Endometrial microvascular endothelial cells (primary cell): ENCODE measurements around the gene VAPB. TPM values are rescaled to one million over a fixed set of nuclear protein-coding genes. Genes with fewer than 3 reads are reported as not detected.
"Not testable (repeated sequence)": the region's sequence is repeated elsewhere in the genome, so short reads cannot be mapped to it uniquely, and the experiment has no call there.

Experiments
- in situ Hi-C: cut with HindIII; loops from 2 replicates; pipeline ENCODE4 v1.10.0; 2017; ENCODE audit warnings: low sequenced_read_pairs, low pct_unique_long_range_greater_than_20kb; ENCODE audit errors: inconsistent ontology term
- total RNA-seq: library from RNA; depleted of rRNA; stranded (reverse); fragments of >200 nt; gene quantifications from one replicate; pipeline ENCODE4 v1.2.3, GENCODE V29; 2015; ENCODE audit errors: inconsistent ontology term

Gene VAPB
- 20.3 TPM for total RNA-seq

GRCh38 chr20:58388882-58389323 is at the start of gene VAPB:
VAPB (plus strand) TSS chr20:58389229; CDS start chr20:58389460, 231 bp downstream.
- in situ Hi-C loops, result no loop called here

- in situ Hi-C loops, result no loop called here
Measured at GRCh38 chr20:58339741-58340140, 49.3 kb upstream of the VAPB start.

GRCh38 chr20:58340151-58340550 is 48.9 kb upstream of the VAPB start:
- in situ Hi-C loops, result no loop called here

GRCh38 chr20:58340853-58341252 is 48.2 kb upstream of the VAPB start:
- in situ Hi-C loops, result no loop called here

- in situ Hi-C loops, result no loop called here
Measured at GRCh38 chr20:58342104-58342945, 46.7 kb upstream of the VAPB start.

GRCh38 chr20:58344741-58345140 is 44.3 kb upstream of the VAPB start:
- in situ Hi-C loops, result no loop called here

GRCh38 chr20:58349570-58349969 is 39.5 kb upstream of the VAPB start:
- in situ Hi-C loops, result no loop called here

- in situ Hi-C loops, result no loop called here
Measured at GRCh38 chr20:58352468-58352867, 36.6 kb upstream of the VAPB start.

- in situ Hi-C loops, result no loop called here
Measured at GRCh38 chr20:58359441-58359840, 29.6 kb upstream of the VAPB start.

- in situ Hi-C loops, result no loop called here
Measured at GRCh38 chr20:58360936-58361335, 28.1 kb upstream of the VAPB start.

GRCh38 chr20:58361481-58362205 is 27.4 kb upstream of the VAPB start:
- in situ Hi-C loops, result no loop called here

- in situ Hi-C loops, result no loop called here
Measured at GRCh38 chr20:58362206-58362516, 26.9 kb upstream of the VAPB start.

GRCh38 chr20:58362970-58363369 is 26.1 kb upstream of the VAPB start:
- in situ Hi-C loops, result no loop called here

GRCh38 chr20:58366866-58367265 is 22.2 kb upstream of the VAPB start:
- in situ Hi-C loops, result no loop called here

- in situ Hi-C loops, result no loop called here
Measured at GRCh38 chr20:58372806-58373205, 16.2 kb upstream of the VAPB start.

GRCh38 chr20:58373296-58373695 is 15.7 kb upstream of the VAPB start:
- in situ Hi-C loops, result not testable (repeated sequence)

- in situ Hi-C loops, result no loop called here
Measured at GRCh38 chr20:58374027-58374850, 14.8 kb upstream of the VAPB start.

- in situ Hi-C loops, result no loop called here
Measured at GRCh38 chr20:58374906-58375758, 13.9 kb upstream of the VAPB start.
